IPS-18c (cell line): ENCODE results near the gene RCE1.

ENCODE experiments used
- H3K4me3 ChIP-seq: 2 replicates; pipeline ENCODE4 v1.7.0; 2013; ENCODE audit warnings: low read depth, mild to moderate bottlenecking, low read length, moderate library complexity; ENCODE audit not compliant: insufficient read depth
- H3K9me3 ChIP-seq: one replicate; pipeline ENCODE4 v1.6.1; 2013; ENCODE audit warnings: mild to moderate bottlenecking, low read length, moderate library complexity; ENCODE audit not compliant: control insufficient read depth, insufficient read depth

Gene RCE1

DNA sequence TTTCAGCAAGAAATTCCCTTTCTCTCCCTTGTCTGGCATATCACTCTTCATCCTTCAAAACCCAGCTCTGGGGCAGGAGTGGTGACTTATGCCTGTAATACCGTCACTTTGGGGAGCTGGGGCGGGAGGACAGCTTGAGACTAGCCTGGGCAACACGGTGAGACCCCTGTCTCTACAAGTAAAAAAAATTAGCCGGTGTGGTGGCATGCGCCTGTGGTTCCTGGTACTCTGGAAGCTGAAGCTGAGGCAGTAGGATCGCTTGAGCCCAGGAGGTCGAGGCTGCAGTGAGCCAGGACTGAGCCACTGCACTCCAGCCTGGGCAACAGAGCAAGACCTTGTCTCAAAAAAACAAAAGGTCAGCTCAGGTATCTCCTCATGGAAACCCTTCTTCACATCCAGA lies 1.4 kb upstream of the RCE1 start:
- peak overlapping the region; percentile 94 for H3K4me3 ChIP-seq

GRCh38 chr11:66842501-66842895 lies 743 bp upstream of the RCE1 start:
- peak overlapping the region; percentile 94 for H3K4me3 ChIP-seq

More for the DNA sequence above, 1.4 kb upstream of the RCE1 start:
- H3K9me3 ChIP-seq = peaks cover 4% of the 10 kb centered on the region

DNA sequence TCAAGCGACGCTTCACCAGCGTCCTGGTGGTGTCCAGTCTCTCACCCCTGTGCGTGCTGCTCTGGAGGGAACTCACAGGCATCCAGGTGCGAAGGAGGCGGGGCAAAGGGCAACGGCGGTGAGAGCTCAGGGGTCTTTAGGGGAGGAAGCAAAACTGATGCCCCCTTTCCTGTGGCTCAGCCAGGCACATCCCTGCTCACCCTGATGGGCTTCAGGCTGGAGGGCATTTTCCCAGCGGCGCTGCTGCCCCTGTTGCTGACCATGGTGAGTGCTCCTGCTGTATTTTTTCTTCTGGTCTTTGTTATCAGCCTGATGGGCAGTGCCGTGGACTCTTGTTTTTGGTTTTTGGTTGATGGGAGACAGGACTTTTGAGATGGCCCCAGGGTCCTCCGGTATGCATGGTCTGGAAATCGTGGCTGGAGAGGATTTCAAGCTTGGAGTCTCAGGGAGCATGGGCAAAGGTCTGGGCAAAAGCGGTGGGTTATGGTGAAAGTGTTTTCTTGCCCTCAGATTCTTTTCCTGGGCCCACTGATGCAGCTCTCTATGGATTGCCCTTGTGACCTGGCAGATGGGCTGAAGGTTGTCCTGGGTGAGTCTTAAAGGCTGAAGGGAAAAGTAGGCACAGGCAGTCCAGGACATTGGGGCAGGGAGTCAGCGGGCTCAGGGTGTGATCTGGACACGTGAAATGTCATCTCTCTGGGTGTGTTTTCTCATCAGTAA lies 695 bp downstream of the RCE1 start:
- H3K9me3 ChIP-seq = peaks cover 4% of the 10 kb centered on the region
- H3K4me3 ChIP-seq = peak overlapping the region; percentile 94

More at GRCh38 chr11:66842501-66842895, 743 bp upstream of the RCE1 start:
- peaks cover 4% of the 10 kb centered on the region for H3K9me3 ChIP-seq

DNA sequence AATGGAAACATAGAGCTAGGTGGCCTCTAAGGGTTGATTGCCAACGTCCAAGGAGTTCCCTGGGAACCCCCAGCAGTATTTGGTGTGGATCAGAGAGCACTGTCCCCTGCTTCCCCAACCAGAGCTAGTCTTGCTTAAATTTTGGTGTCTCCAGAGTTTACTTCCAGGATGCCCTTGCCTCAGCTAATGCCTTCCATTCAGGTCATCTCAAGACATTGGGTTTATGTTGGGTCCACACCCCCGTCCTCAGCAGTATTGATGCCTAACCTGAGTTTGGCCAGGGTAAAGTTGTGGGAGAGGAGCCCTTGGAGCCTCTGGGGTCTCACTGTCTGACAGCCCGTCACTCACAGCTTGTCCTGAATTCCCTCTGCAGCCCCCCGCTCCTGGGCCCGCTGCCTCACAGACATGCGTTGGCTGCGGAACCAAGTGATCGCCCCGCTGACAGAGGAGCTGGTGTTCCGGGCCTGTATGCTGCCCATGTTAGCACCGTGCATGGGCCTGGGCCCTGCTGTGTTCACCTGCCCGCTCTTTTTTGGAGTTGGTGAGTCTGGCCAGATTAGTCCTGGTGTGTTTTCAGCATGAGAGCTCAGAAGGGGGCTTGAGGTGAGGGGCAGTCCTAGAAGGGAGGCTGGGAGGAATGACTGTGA lies 1.4 kb downstream of the RCE1 start:
- H3K9me3 ChIP-seq = peaks cover 4% of the 10 kb centered on the region
- H3K4me3 ChIP-seq = peak overlapping the region; percentile 94; the same call in 1 of the 2 replicates

GRCh38 chr11:66845143-66845875 lies 2.1 kb downstream of the RCE1 start:
- H3K4me3 ChIP-seq = no peak overlapping the region
- H3K9me3 ChIP-seq = peaks cover 4% of the 10 kb centered on the region

GRCh38 chr11:66845876-66846212 lies 2.6 kb downstream of the RCE1 start:
- Histone ChIP-seq H3K4me3 (no peak overlapping the region), H3K9me3 (peaks cover 4% of the 10 kb centered on the region)

- H3K9me3 ChIP-seq = peaks cover 6% of the 10 kb centered on the region
These were observed 3.4 kb downstream of the RCE1 start for GRCh38 chr11:66846671-66847091.

GRCh38 chr11:66847461-66848232 lies 4.4 kb downstream of the RCE1 start:
- H3K4me3 ChIP-seq = no peak overlapping the region

More at GRCh38 chr11:66846671-66847091, 3.4 kb downstream of the RCE1 start:
- H3K4me3 ChIP-seq = no peak overlapping the region

DNA sequence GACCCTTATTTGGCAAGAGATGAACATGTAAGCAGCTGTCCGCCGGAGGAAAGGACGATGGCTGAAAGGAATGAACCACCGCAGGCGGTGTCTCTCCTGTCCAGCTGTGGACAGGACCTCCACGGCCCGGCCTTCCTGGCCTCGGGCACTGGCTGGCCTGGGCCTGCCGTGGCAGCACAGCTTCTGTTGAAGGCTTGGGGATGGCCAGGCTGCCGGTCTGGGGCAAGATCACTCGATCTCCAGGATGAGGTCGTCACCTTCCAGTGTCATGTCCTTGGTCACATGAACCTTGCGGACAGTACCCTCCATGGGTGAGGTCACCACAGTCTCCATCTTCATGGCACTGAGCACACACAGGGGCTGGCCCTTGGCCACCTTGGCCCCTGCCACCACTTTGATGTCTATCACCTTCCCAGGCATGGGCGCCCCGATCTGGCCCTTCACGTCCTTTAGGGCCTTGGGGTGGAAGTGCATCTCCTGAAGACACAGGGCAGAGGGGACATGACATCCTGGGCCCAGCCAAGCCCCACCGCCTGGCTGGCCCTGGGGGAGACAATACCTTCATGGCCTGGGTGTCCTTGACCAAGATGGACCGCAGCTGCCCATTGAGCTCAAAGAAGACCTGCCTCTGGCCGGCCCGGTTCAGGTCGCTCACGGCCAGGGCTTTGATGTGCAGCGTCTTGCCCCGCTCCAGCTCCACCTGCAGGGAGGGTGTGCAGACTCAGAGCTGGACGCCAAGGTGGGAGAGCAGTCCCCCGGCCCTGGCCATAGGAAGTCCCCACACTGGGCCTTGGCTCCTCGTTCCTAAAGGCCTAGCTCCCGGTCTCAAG lies 5.6 kb downstream of the RCE1 start:
- Histone ChIP-seq H3K4me3 (no peak overlapping the region), H3K9me3 (peaks cover 6% of the 10 kb centered on the region)

More at GRCh38 chr11:66847461-66848232, 4.4 kb downstream of the RCE1 start:
- peaks cover 6% of the 10 kb centered on the region for H3K9me3 ChIP-seq

- Histone ChIP-seq H3K9me3 (peaks cover 4% of the 10 kb centered on the region), H3K4me3 (no peak overlapping the region)
These were observed 6.4 kb downstream of the RCE1 start for GRCh38 chr11:66849501-66850234.

DNA sequence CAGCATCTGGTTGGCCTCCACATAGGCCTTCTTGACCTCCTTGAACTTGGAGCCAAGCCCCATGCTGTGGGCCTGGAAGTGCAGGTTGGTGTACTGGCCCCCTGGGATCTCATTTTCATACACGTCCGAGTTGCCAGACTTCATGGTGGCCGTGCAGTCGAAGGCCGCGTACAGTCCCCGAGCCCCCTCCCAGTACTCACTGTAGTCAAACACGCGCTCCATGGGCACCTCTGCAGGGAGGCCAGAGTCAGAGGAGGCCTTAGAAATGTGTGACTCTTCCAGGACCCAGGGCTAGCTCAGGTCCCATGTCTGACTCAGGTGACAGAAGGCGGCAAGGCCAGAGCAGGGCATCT lies 7.0 kb downstream of the RCE1 start:
- peaks cover 6% of the 10 kb centered on the region for H3K9me3 ChIP-seq
- no peak overlapping the region for H3K4me3 ChIP-seq

- H3K9me3 ChIP-seq = peaks cover 6% of the 10 kb centered on the region
- no peak overlapping the region for H3K4me3 ChIP-seq
These were observed 7.5 kb downstream of the RCE1 start for GRCh38 chr11:66850588-66851238.

DNA sequence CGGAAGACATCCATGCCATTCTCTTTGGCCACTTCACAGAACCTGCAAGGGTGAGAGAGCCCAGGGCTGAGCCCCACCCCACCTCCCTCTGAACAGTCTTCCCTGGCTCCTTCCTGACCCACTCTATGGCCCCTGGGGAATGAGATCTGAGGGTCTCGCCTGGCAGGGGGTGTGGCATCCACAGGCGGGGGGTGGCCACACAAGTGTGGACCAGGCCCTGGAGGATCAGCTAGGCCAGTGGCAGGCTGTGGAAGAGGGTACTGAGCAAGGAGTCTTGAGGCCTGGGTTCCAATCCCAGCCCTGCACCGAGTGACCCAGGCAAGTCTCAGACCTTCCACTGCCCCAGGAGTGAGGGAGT lies 8.0 kb downstream of the RCE1 start:
- peaks cover 6% of the 10 kb centered on the region for H3K9me3 ChIP-seq
- H3K4me3 ChIP-seq = no peak overlapping the region

GRCh38 chr11:66851698-66852465 lies 8.6 kb downstream of the RCE1 start:
- Histone ChIP-seq H3K4me3 (no peak overlapping the region), H3K9me3 (peaks cover 6% of the 10 kb centered on the region)
